Right kidney (tissue), 1 donor: ENCODE results near the gene TEX44.
A peak's percentile ranks its signal among the peaks of the same experiment; 100 is the strongest.

Experiments
- DNase-seq: peaks from one replicate; pipeline ENCODE4 v3.0.0-alpha.2; 2016

Gene TEX44

GRCh38 chr2:231605607-231606091 lies 13.0 kb downstream of the TEX44 start:
- no peak for DNase-seq

- DNase-seq = no peak
Measured at GRCh38 chr2:231606941-231607340, 14.3 kb downstream of the TEX44 start.

- no peak for DNase-seq
Measured at GRCh38 chr2:231611273-231612108, 18.8 kb downstream of the TEX44 start.

- DNase-seq = peak; percentile 30
Measured at GRCh38 chr2:231612109-231612455, 19.4 kb downstream of the TEX44 start.

- peak; percentile 72 for DNase-seq
Measured at GRCh38 chr2:231612456-231613330, 20.0 kb downstream of the TEX44 start.

- DNase-seq = no peak
Measured at GRCh38 chr2:231613331-231613662, 20.6 kb downstream of the TEX44 start.

GRCh38 chr2:231613663-231614558 lies 21.2 kb downstream of the TEX44 start:
- DNase-seq = peak; percentile 97

GRCh38 chr2:231614559-231615057 lies 21.9 kb downstream of the TEX44 start:
- peak; percentile 95 for DNase-seq

- DNase-seq = no peak
Measured at GRCh38 chr2:231615058-231615671, 22.5 kb downstream of the TEX44 start.

- no peak for DNase-seq
Measured at GRCh38 chr2:231616296-231616695, 23.6 kb downstream of the TEX44 start.

- no peak for DNase-seq
Measured at GRCh38 chr2:231617059-231617926, 24.6 kb downstream of the TEX44 start.

- DNase-seq = peak; percentile 67
Measured at GRCh38 chr2:231621051-231621879, 28.6 kb downstream of the TEX44 start.

GRCh38 chr2:231622963-231623362 lies 30.3 kb downstream of the TEX44 start:
- no peak for DNase-seq

- DNase-seq = no peak
Measured at GRCh38 chr2:231626449-231626848, 33.8 kb downstream of the TEX44 start.

- DNase-seq = peak; percentile 45
Measured at GRCh38 chr2:231627384-231628120, 34.9 kb downstream of the TEX44 start.

GRCh38 chr2:231632559-231633142 lies 40.0 kb downstream of the TEX44 start:
- no peak for DNase-seq

GRCh38 chr2:231633241-231633976 lies 40.7 kb downstream of the TEX44 start:
- DNase-seq = no peak

- no peak for DNase-seq
Measured at GRCh38 chr2:231634412-231634811, 41.7 kb downstream of the TEX44 start.
